LHCN-M2 (cell line): Measurements from ENCODE around the gene PDF. TPM values are rescaled to one million over a fixed set of nuclear protein-coding genes. Genes with fewer than 3 reads are reported as not detected.
"Not testable (repeated sequence)": the region's sequence is repeated elsewhere in the genome, so short reads cannot be mapped to it uniquely, and the experiment has no call there.

Experiments used
- DNase-seq: peaks from one replicate; pipeline ENCODE4 v3.0.0-alpha.2; 2012; ENCODE audit warnings: low read depth
- polyA plus RNA-seq: library from polyadenylated mRNA; unstranded; fragments of >200 nt; gene quantifications from one replicate; pipeline ENCODE4 v1.2.1, GENCODE V29; 2012; ENCODE audit warnings: missing spikeins
- total RNA-seq: library from RNA; depleted of rRNA; stranded (reverse); fragments of >200 nt; gene quantifications from 2 replicates; pipeline ENCODE4 v1.2.3, GENCODE V29; 2014; rRNA removed

Gene PDF, protein sequence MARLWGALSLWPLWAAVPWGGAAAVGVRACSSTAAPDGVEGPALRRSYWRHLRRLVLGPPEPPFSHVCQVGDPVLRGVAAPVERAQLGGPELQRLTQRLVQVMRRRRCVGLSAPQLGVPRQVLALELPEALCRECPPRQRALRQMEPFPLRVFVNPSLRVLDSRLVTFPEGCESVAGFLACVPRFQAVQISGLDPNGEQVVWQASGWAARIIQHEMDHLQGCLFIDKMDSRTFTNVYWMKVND
- 39.6 and 40.5 TPM in 2 replicates for total RNA-seq
- polyA plus RNA-seq: 12.9 TPM

DNA sequence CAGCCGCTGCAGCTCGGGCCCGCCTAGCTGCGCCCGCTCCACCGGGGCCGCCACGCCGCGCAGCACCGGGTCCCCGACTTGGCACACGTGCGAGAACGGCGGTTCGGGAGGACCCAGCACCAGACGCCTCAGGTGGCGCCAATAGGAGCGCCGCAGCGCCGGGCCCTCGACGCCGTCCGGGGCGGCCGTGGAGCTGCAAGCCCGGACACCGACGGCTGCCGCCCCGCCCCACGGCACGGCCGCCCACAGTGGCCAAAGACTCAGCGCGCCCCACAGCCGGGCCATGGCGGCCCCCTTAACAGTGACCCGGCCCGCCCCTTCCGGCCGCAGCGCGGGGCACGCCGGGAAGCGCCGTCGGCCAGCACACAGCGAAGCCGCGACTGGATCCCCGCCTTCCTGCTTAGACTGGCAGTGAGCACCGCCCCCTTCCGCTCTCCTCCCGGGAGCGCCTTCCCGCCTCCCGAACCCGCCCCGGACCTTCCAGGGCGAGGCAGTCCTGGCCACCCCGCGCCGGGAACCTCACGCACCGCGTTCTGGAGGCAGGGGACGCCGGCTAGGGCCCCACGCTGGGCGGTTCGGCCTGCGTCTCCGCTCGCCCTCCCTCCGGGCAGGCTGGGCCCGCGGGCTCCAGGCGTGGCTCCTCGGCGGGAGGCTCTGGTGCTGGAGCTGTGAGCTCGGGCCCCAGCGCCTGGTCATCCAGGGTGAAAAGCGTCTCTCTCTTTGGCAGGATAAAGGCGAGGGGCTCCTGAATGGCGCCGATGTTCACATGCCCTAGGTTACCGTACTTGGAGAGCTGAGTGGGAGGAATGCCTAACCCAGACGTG lies at the start of gene PDF:
PDF (minus strand) TSS at position 303 of the 824 bp plus-strand sequence; CDS start at position 285, 18 bp downstream.
- DNase-seq: peak; percentile 91

DNA sequence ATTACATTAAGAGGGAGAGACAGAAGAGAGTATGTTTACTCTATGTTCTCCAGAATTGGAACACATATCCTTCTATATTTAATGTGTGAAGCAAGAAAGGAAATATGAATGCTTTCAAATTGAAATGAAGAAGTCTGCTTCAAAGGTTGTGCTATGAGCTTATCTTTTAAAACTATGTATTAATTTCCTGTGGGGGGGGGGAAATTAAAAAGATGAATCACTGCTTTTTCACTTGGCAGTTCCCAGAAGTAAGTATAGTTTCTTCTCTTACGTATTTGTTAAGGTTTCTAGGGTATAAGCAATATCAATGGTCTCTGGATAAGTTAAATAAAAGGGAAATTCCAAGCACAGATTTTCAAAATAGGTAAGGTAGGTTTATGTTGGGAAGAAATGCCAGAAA lies 48.4 kb upstream of the PDF start:
- DNase-seq: no peak

DNA sequence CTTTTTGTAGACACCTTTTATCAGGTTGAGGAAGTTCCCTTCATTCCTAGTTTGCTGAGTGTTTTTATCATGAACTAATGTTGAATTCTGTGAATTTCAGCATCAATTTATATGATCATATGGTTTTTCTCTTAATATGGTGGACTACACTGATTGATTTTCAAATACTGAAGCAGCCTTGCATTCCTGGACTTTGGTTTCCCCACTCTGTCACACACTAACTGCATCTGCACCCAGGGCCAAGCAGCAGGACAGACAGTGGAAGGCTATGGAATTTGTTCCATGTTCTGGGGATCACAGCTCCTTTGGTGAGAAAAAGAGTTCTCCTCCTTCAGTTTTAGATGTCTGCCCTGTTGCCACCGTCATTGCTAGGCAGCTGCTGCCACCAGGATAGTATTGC lies 47.6 kb upstream of the PDF start:
- DNase-seq: no peak

DNA sequence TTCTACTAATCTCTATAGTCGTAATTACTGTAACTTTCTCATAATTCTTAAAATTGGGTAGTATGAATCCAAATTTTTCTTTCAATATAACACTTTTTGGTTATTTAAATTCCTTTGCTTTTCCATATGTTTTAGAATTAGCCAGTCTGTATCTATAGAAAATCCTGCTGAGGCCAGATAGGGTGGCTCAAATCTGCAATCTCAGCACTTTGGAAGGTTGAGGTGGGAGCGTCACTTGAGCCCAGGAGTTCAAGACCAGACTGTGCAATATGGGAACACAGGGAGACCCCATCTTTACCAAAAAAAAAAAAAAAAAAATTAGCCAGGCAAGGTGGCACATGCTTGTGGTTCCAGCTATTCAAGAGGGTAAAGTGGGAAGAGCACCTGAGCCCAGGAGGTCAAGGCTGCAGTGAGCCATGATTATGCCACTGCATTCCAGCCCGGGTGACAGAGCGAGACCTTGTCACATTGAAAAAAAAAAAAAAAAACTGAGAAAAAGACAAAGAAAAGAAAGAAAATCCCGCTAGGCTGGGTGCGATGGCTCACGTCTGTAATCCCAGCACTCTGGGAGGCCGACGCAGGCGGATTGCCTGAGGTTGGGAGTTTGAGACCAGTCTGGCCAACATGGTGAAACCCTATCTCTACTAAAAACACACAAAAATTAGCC lies 46.1 kb upstream of the PDF start:
- no peak for DNase-seq

DNA sequence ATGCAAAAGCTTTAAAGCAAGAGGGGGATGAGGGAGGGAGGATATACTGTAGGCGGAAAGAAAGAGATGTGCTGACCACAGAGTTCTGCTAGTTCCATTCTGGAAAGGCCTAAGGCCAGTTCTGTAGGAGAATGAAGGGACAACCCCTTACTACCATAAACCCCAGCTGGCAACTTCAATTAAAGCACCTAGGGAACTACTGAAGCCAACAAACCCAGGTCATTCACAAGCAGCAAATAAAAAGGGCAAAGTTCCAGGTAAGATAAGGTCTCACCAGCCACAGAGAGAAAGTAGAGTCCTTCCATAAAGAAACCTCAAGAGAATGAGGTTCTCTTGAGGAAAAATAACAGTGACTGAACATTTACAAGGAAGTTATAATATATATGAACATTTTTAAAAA lies 42.6 kb upstream of the PDF start:
- no peak for DNase-seq

DNA sequence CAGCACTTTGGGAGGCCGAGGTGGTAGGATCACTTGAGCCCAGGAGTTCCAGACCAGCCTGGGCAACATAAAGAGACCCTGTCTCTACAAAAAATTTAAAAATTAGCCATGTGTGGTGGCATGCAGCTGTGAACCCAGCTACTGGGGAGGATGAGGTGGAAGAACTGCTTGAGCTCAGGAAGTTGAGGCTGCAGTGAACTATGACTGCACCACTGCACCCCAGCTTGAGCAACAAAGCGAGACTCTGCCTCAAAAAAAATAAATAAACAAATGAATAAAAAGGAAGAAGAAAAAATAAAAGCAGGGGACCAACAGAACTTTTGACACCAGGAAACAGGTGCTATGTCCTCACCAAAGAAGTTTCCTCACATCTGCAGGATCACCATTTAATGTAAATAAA lies 41.2 kb upstream of the PDF start:
- DNase-seq: no peak

DNA sequence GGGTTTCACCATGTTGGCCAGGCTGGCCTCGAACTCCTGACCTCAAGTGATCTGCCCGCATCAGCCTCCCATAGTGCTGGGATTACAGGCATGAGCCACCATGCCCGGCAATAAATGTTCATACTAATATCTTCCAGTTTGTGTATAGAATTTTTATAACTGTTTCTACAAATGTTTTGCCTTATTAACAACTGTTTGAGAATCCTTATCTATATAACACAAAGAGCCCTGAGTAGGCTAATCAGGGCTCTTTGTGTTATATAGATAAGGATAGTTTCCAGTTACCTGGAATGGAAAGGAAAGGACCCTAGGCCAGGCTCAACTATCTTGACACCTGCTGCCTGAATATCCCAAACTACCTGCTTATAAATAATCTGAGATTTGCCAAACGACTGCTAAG lies 38.5 kb upstream of the PDF start:
- DNase-seq: no peak

DNA sequence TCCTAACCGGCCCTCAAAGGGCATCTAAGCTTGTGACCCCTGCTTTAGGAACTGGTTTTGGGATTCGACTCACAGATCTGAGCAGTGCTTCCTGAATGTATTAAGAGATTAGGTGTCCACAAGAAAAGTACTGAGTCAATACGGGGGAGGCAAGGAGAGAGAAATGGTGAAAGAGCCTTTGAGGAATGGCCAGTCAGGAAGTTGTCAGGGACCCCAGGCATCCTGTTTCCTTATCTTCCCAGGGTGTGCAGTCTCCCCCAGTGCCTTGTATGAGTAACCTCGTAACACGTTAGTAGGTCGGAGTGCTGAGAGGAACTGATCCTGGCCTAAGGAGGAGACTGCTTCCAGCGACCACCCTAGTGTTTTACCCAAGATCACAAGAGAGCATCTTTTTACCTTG lies 37.6 kb upstream of the PDF start:
- peak; percentile 36 for DNase-seq

DNA sequence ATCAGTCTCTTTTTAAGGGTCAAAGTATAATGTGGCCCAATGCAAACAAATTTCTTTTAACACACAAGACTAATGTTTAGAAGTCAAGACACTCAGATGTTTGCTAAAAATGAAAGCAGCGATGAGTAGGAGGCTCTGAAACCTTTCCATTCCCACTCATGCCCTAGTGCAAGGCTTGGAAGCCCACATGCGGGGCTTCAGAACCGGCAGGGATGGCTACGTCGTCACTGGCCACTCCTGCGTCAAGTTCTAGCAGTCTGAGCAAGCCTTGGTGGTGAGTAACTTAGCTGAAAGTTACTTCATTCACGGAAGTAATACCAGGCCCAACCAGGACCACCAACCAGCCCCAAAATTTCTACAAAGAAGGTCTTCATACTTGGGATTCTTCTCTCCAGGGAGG lies 36.0 kb upstream of the PDF start:
- DNase-seq: no peak

DNA sequence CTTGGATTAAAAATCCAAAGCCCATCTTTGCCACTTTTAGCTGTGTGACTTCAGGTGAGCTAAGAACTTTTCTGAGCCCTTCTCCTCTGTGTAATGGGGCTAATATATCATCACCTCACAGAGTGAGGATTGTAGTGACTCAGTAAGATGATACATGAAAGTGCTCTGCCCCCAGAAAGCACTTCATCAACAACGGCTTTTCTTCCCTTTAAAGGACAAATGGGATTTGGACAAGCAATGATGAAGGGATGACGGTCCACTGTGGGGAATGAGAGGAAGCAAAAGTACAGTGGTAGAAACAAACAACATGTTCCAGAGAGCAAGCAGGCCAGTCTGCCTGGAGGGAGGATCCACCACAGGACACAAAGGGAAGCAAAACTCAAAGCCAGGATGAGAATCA lies 35.5 kb upstream of the PDF start:
- no peak for DNase-seq

DNA sequence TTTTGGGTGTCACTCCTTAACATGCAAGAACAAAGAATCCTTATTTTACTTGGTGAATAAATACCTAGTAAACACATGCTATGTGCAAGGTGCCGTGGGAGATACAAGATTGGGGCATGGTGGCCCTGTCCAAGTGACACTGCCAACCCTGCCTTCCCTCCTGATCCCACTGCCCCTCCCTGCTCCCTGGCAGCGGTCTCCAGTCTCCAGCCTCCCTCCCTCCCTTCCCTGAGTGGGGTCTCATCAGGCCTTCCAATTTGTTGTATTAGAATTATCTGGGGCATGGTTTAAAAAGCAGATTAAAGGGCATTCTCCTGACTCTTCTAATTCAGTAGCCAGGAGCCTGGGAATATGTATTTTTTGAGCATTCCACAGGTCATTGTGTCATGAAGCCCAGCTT lies 33.7 kb upstream of the PDF start:
- DNase-seq: no peak

DNA sequence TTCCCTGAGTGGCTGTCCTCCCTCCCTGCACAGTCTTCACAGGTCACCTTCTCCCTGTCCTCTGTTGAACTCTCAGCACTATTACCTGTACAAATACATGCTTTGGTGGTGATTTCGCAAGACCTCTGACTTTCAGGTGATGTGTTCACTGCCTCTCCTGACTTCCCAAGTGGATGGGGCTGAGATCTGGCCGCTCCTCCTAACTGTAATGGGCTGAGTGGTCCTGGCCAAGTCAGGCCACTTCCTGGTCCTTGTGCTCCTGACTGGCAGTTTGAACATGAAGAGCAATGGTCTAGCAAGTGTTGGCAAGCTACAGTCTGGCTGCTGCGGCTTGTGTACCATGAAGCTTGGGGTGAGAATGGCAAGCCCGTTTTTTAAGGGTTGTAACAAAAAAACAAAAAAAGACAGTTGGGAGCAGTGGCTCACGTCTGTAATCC lies 32.9 kb upstream of the PDF start:
- no peak for DNase-seq

DNA sequence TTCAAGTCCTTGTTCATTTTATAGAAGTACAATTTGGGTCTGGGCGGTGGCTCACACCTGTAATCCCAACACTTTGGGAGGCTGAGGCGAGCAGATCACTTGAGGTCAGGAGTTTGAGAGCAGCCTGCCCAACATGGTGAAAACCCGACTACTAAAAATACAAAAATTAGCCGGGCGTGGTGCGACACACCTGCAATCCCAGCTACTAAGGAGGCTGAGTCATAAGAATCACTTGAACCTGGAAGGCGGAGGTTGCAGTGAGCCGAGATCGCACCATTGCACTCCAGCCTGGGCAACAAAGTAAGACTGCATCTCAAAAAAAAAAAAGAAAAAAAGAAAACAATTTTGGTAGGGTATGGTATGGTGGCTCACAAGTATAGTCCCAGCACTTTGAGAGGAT lies 29.7 kb upstream of the PDF start:
- not testable (repeated sequence) for DNase-seq

DNA sequence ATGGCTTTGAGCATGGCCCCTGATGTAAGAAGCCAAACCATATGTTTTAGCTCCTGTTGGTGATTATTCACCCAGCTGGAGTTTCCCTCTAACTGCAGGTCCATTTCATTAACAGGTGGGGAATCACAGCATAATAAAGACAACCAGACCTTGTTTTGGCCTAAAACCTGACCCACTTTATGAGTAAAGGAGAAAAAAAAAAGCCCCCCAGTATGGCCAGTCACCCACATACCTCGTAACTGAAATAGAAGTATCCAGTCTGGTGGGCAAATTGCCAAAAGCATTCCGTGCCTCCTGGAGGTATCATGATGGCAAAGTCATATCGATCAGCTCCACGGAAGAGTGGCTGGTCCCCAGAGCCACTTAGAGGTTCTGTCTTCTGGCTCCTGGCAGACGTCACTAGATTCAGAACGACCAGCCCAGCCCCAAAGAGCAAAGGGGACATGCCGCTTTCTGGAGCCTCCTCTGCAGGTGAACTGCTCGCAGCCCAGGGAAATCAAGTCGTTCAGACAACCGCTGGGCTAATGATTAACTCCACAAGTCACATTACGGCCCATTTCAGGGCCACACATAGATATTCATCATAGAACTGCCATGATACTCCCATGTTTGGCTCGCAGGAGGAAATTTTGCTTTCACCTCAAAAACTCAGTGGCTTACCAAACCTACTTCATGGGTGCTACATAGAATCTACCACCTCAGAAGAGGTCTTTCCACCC lies 21.1 kb upstream of the PDF start, which contains the start of gene TMED6:
TMED6 (minus strand) TSS at position 478 of the 719 bp plus-strand sequence; CDS start at position 445, 33 bp downstream.
- DNase-seq: no peak

DNA sequence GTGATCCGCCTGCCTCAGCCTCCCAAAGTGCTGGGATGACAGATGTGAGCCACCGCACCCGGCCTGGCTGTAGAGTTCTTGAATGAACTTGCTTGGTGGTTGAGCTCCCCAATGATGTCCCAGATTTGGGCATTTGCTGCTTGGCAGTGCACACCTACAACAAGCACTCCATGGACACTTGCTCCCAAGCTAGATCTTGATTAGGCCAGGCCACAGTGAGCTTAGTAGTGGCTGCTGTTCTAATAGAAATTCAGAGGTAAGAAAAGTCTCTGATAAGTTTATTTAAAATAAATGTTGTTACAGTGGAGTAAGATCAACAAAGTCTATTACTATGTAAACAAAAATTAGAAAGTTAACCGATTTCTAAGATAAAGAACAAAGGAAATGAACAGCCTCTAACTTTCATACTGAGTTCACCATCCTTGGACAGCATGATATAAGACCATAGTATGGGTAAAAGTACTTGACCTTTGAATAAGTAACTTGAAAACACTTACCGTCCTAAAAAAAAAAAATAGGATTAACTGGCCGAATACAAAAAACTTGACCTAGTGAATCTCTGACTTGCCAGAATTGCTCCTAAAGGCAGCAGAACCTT lies 20.2 kb upstream of the PDF start:
- DNase-seq: no peak

DNA sequence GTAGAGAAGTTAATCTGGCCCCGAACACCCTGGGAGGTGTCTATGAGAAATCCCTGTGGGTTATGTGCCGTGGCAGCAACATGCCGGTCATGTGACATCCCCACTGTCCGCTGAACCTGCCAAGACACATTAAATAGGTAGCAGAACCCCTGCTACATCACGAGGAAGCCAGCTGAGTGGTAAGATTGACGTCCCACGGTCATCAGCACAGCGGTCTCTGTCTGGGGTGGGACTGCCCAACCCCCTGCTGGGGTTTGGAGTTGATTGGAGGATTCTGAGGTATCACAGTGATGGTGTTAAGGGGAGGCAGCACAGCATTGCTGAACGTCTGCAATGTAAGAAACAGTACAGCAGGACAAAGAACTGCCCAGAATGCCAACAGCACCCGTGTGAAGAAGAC lies 19.1 kb upstream of the PDF start:
- DNase-seq: no peak

DNA sequence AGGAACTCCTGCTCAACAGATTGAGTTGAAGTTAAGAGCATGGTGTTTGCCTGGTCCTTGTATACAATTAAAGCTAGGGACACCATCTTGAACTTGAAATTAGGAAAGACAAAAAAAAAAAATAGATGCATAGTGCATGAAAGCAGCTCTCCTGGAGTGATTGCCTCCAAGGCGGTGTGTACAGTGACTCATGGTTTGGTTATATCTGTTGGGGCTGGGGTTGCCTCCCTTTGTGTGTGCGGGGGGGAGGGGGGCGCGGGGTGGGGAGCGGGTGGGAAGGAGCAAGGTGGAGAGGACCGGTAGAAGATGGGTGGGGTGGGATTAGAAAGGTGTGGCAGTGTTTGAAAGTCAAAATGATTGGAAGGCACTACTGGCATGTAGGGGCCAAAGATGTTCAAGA lies 17.8 kb upstream of the PDF start:
- no peak for DNase-seq

DNA sequence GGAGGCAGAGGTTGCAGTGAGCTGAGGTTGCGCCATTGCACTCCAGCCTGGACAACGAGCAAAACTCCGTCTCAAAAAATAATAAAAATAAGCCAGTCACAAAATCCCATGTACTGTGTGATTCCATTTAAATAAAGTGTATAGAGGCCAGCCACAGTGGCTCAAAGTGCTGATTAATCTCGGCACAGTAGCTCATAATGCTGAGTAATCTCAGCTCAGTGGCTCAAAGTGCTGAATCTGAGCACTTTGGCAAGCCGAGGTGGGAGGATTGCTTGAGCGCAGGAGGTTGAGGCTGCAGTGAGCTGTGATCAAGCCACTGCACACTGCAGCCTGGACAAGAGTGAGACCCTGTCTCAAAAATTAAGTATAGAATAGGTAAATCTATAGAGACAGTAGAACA lies 16.3 kb upstream of the PDF start:
- DNase-seq: no peak

DNA sequence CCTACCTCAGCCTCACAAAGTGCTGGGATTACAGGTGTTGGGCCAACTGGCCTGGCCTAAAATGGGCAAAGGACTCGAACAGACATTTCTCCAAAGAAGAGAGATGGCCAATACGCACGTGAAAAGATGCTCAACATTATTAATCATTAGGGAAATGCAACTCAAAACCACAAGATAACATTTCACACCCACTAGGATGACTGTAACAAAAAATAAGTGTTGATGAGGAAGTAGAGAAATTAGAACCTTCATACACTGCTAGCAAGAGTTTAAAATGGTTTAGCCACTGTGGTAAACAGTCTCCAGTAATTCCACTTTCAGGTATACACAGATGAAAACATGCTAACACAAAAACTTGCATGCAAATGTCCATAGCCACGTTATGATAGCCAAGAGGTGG lies 15.5 kb upstream of the PDF start:
- no peak for DNase-seq

DNA sequence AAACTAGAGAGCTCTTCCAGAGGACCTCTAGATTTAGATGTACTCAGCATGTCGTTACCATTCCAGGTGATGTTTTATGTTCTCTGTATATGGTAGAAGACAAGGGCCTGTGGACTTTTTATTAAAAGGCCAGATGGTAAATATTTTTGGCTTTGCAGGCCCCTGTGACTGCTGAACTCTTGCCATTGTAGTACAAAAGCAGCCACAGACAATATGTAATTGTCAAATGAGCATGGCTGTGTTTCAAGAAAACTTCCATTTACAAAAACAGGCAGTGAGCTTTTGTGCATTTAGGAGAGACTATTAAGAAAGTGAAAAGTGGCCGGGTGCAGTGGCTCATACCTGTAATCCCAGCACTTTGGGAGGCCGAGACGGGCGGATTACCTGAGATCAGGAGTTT lies 13.8 kb upstream of the PDF start:
- no peak for DNase-seq

DNA sequence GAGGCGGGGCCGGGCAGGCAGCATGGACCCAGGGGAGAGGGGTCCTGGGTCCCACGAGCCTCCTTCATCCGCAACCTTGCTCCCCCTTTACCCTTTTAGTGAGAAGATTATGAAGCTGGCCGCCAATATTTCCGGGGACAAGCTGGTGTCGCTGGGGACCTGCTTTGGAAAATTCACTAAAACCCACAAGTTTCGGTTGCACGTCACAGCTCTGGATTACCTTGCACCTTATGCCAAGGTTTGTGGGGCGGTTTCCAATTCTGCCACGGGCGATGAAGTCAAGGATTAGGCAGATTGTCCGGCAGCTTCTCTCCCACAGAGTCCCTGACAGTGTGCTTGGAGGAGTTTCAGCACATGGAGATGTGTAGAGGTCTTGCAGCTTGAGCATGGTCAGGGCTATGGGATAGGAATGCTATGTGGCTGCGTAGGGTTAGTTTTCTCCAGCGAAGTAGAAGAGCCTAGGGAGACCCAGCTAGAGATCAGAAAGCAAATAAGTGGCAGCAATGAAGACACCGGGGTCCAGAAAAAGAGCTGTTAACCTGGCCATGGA lies 9.8 kb upstream of the PDF start:
- DNase-seq: no peak
